Measurements from ENCODE around the gene CPNE1.

The CPNE1 gene

GRCh38 chr20:35588397-35588796, 76.3 kb downstream of the CPNE1 start:
- Histone ChIP-seq H4K20me1 (ENCODE audit: insufficient read depth, low read length, poor library complexity, severe bottlenecking) (no peaks in the 10 kb centered on the region), H3K4me3 (ENCODE audit: low read length, poor library complexity, severe bottlenecking) (no peak overlapping the region), H2AFZ (ENCODE audit: low read length) (no peak overlapping the region), H3K4me2 (ENCODE audit: low read depth, low read length, poor library complexity, severe bottlenecking) (no peak overlapping the region), H3K9me2 (replicated peaks; ENCODE audit: low read depth, low read length) (no peaks in the 10 kb centered on the region), H3K9me3 (ENCODE audit: insufficient read depth, low read depth, low read length) (no peaks in the 10 kb centered on the region), H3K27me3 (ENCODE audit: insufficient read depth, low read length, poor library complexity, severe bottlenecking) (no peaks in the 10 kb centered on the region), H3K4me1 (ENCODE audit: insufficient read depth, low read length, poor library complexity, severe bottlenecking) (no peaks in the 10 kb centered on the region), H3K79me2 (ENCODE audit: insufficient read depth, low read length) (no peaks in the 10 kb centered on the region), H3K36me3 (ENCODE audit: insufficient read depth, low read length) (no peaks in the 10 kb centered on the region), H3K9ac (ENCODE audit: low read depth, low read length, poor library complexity, severe bottlenecking) (no peak overlapping the region), H3F3A (ENCODE audit: low read depth) (no peaks in the 10 kb centered on the region)
- TF ChIP-seq CTCF (conservative IDR thresholded peaks at IDR 0.05; ENCODE audit: low read length) = no peak

DNA sequence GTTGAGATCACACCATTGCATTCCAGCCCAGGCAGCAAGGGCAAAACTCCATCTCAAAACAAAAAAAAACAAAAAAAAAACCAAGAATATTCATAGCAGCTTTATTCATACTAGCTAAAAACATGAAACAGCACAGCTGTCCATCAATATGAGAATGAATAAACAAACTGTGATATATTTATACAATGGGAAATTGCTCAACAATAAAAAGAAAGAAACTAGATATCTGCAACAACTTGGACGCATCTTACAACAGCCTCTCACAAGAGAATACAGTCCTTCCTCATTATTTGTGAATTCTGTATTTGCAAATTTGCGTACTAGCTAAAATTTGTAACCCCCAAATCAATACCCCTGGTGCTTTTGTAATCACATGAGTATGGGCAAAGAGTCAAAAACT, 77.3 kb downstream of the CPNE1 start:
- Histone ChIP-seq H4K20me1 (ENCODE audit: insufficient read depth, low read length, poor library complexity, severe bottlenecking) (no peaks in the 10 kb centered on the region), H3K36me3 (ENCODE audit: insufficient read depth, low read length) (no peaks in the 10 kb centered on the region), H3K27me3 (ENCODE audit: insufficient read depth, low read length, poor library complexity, severe bottlenecking) (no peaks in the 10 kb centered on the region), H3K4me2 (ENCODE audit: low read depth, low read length, poor library complexity, severe bottlenecking) (no peak overlapping the region), H3K79me2 (ENCODE audit: insufficient read depth, low read length) (no peaks in the 10 kb centered on the region), H3K4me1 (ENCODE audit: insufficient read depth, low read length, poor library complexity, severe bottlenecking) (no peaks in the 10 kb centered on the region), H3K4me3 (ENCODE audit: low read length, poor library complexity, severe bottlenecking) (no peak overlapping the region), H3F3A (ENCODE audit: low read depth) (no peaks in the 10 kb centered on the region), H2AFZ (ENCODE audit: low read length) (no peak overlapping the region), H3K9me3 (ENCODE audit: insufficient read depth, low read depth, low read length) (no peaks in the 10 kb centered on the region), H3K9me2 (replicated peaks; ENCODE audit: low read depth, low read length) (no peaks in the 10 kb centered on the region), H3K9ac (ENCODE audit: low read depth, low read length, poor library complexity, severe bottlenecking) (no peak overlapping the region)
- no peak for TF ChIP-seq CTCF (conservative IDR thresholded peaks at IDR 0.05; ENCODE audit: low read length)

DNA sequence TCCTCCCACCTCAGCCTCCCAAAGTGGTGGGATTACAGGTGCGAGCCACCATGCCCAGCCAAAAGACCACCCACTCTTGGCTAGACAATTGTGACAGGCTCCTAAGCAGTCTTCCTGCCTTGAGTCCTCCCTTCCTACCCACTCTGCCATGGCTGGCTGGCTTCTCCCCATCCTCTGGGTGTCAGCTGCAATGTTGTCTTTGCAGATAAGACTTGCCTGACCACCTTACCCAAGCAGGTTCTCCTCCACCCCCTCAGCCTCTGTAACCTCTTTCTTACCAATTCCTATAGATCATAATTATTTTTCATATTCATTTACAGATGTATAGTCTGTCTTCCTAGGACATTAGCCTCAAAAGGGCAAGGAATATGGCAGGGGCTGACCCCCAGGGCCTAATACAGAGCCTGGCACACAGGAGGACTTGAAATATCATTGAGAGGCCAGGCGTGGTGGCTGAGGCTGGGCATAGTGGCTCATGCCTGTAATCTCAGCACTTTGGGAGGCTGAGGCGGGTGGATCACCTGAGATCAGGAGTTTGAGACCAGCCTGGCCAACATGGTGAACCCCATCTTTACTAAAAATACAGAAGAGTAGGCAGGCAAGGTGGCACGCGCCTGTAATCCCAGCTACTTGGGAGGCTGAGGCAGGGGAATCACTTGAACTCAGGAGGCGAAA, 77.8 kb downstream of the CPNE1 start:
- Histone ChIP-seq H2AFZ (ENCODE audit: low read length) (no peak overlapping the region), H3K36me3 (ENCODE audit: insufficient read depth, low read length) (no peaks in the 10 kb centered on the region), H3K9me2 (replicated peaks; ENCODE audit: low read depth, low read length) (no peaks in the 10 kb centered on the region), H3K79me2 (ENCODE audit: insufficient read depth, low read length) (no peaks in the 10 kb centered on the region), H3K4me2 (ENCODE audit: low read depth, low read length, poor library complexity, severe bottlenecking) (no peak overlapping the region), H3K4me3 (ENCODE audit: low read length, poor library complexity, severe bottlenecking) (no peak overlapping the region), H3F3A (ENCODE audit: low read depth) (no peaks in the 10 kb centered on the region), H3K4me1 (ENCODE audit: insufficient read depth, low read length, poor library complexity, severe bottlenecking) (no peaks in the 10 kb centered on the region), H4K20me1 (ENCODE audit: insufficient read depth, low read length, poor library complexity, severe bottlenecking) (no peaks in the 10 kb centered on the region), H3K9me3 (ENCODE audit: insufficient read depth, low read depth, low read length) (no peaks in the 10 kb centered on the region), H3K9ac (ENCODE audit: low read depth, low read length, poor library complexity, severe bottlenecking) (no peak overlapping the region), H3K27me3 (ENCODE audit: insufficient read depth, low read length, poor library complexity, severe bottlenecking) (no peaks in the 10 kb centered on the region)
- no peak for TF ChIP-seq CTCF (conservative IDR thresholded peaks at IDR 0.05; ENCODE audit: low read length)
- no peak for TF ChIP-seq EZH2phosphoT487 (IDR thresholded peaks at IDR 0.05; ENCODE audit: borderline replicate concordance)
